Activated B cell treated with CpG ODN at 0.5 μM for 24 hours (primary cell): ENCODE data around the gene RASGRP1. TPM values are rescaled to one million over a fixed set of nuclear protein-coding genes. Genes with fewer than 3 reads are reported as not detected.

Experiments used
- ATAC-seq: fragments of 200-7000 bp; cut with Tn5 transposase; one replicate; pipeline ENCODE4 v1.10.0; 2021; ENCODE audit warnings: low read depth, mild to moderate bottlenecking, moderate library complexity
- CTCF ChIA-PET: fragments of 350-600 bp; sonication (Branson Sonifier 250); formaldehyde crosslinking; loops from one replicate; lab custom pipeline; 2021; ENCODE audit warnings: antibody characterized with exemption; lab: Charles Lee
- POLR2A ChIA-PET: fragments of 350-600 bp; sonication (Branson Sonifier 250); formaldehyde crosslinking; loops from one replicate; lab custom pipeline; 2021; ENCODE audit warnings: antibody characterized with exemption; lab: Charles Lee
- DNase-seq: peaks from one replicate; pipeline ENCODE4 v3.0.0; 2022
- H3K27ac Mint-ChIP-seq: one replicate; pipeline ENCODE4 v1.8.0; 2020; ENCODE audit warnings: mixed read lengths
- H3K27me3 Mint-ChIP-seq: one replicate; pipeline ENCODE4 v1.8.0; 2021; ENCODE audit warnings: mixed read lengths
- H3K36me3 Mint-ChIP-seq: one replicate; pipeline ENCODE4 v1.8.0; 2021; ENCODE audit warnings: low read depth, mixed read lengths
- H3K4me1 Mint-ChIP-seq: one replicate; pipeline ENCODE4 v1.8.0; 2021; ENCODE audit warnings: mixed read lengths
- H3K4me3 Mint-ChIP-seq: one replicate; pipeline ENCODE4 v1.8.0; 2020; ENCODE audit warnings: mild to moderate bottlenecking, mixed read lengths
- H3K9me3 Mint-ChIP-seq: one replicate; pipeline ENCODE4 v1.8.0; 2020; ENCODE audit warnings: mixed read lengths
- intact Hi-C: fragments of 100-400 bp; cut with micrococcal nuclease; formaldehyde crosslinking; loops from one replicate; pipeline ENCODE4 v1.15.1; 2024
- total RNA-seq: library from RNA; stranded (reverse); gene quantifications from 2 replicates; pipeline ENCODE4 v1.2.3, GENCODE V29; 2022
- TF ChIP-seq, protein P1 (sequence below): fragments of 200-600 bp; IDR thresholded peaks from one replicate; pipeline ENCODE4 v1.8.0; 2022; ENCODE audit warnings: antibody characterized with exemption, mild to moderate bottlenecking

The RASGRP1 gene
- total RNA-seq, 1 donor from 2014 or later: 37.7 TPM

DNA sequence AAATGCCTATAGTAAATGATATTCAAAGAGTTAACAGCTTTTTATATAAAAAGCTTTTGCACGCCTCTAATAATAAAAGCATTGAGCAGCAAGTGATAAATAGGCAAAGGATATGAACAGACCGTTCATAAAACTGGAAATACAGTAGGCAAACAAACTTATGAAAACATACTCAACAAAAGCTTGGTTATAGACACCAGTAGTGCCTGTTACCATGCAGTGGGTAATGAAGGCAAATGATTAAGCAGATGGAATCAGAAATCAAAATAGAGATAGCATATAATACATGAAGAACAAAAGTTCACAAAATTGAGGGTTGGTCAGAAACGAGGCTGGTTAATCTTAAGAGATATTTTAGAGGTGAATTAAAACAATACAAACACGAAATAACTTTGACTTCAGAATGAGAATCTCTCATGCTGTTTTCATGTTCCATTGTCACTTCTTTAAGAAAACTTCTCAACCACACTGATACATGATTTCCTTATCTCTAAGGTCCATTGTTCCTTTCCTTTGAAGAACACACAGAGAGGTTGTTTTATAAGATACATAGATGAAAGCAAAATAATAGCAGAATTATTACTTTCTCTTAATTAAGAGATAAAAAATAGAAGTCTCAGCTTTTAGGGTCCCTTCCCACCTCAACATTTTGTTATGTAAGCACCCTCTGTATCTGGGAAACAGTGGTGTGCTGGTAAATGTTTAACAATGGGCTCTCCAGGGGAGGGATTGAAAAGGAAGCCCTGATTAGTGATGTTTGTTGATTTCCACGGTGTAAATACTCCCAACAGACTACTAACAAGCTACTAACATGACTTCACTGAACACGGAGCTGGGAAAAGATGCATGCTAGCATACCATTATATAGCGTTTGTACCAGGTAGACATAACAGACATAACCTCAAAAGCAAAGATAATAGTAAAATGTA, 12.6 kb downstream of the RASGRP1 start:
- Mint-ChIP-seq H3K4me1 (peaks cover 48% of the 10 kb centered on the region), H3K9me3 (no peaks in the 10 kb centered on the region), H3K27me3 (no peaks in the 10 kb centered on the region), H3K36me3 (peaks cover 65% of the 10 kb centered on the region), H3K4me3 (no peak overlapping the region), H3K27ac (no peak overlapping the region)
- CTCF ChIA-PET: interaction anchor here (0.9 to 3.1 kb wide), 3 partner anchors 12 to 148 kb away, joined by 3 to 20 read pairs (median 7); partner anchors contain the start of gene RASGRP1
- POLR2A ChIA-PET: interaction anchor here (0.9 to 2.0 kb wide), 2 partner anchors 12 to 18 kb away, joined by 3 to 7 read pairs; partner anchors contain the start of gene RASGRP1
- intact Hi-C loops: no loop called here
- ATAC-seq (no peak), DNase-seq (no peak)
- TF ChIP-seq, protein P1, sequence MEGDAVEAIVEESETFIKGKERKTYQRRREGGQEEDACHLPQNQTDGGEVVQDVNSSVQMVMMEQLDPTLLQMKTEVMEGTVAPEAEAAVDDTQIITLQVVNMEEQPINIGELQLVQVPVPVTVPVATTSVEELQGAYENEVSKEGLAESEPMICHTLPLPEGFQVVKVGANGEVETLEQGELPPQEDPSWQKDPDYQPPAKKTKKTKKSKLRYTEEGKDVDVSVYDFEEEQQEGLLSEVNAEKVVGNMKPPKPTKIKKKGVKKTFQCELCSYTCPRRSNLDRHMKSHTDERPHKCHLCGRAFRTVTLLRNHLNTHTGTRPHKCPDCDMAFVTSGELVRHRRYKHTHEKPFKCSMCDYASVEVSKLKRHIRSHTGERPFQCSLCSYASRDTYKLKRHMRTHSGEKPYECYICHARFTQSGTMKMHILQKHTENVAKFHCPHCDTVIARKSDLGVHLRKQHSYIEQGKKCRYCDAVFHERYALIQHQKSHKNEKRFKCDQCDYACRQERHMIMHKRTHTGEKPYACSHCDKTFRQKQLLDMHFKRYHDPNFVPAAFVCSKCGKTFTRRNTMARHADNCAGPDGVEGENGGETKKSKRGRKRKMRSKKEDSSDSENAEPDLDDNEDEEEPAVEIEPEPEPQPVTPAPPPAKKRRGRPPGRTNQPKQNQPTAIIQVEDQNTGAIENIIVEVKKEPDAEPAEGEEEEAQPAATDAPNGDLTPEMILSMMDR: no peak

DNA sequence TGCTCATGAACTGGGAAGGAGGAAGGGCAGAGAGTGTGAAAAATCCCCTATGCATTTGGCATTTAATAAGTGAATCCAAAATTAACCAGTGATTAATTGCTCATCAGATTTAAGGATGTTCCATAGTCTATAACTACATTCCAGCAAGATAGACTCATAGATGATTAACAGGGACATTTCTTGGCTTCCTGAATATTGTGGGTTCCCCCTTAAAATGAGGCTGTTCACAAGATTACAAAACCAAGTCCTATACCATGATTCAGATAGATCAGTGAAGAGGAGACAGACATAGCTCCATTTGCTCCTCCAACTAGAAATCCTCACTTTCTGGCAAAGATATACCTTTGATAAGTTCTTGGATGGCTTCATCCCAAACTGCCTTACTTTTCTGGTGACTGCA, 15.4 kb downstream of the RASGRP1 start:
- no peak for ATAC-seq
- TF ChIP-seq, protein P1: no peak
- no peak for DNase-seq
- CTCF ChIA-PET: interaction anchor here (0.9 kb wide), 1 partner anchor 15 kb away, joined by 3 read pairs; the partner anchor contains the start of gene RASGRP1
- POLR2A ChIA-PET: interaction anchor here (0.7 kb wide), 1 partner anchor 14 kb away, joined by 3 read pairs; no protein-coding TSS in a partner anchor
- intact Hi-C loops: no loop called here
- Mint-ChIP-seq H3K4me3 (no peak overlapping the region), H3K4me1 (peaks cover 26% of the 10 kb centered on the region), H3K9me3 (no peaks in the 10 kb centered on the region), H3K27ac (no peak overlapping the region), H3K36me3 (peaks cover 53% of the 10 kb centered on the region), H3K27me3 (no peaks in the 10 kb centered on the region)

DNA sequence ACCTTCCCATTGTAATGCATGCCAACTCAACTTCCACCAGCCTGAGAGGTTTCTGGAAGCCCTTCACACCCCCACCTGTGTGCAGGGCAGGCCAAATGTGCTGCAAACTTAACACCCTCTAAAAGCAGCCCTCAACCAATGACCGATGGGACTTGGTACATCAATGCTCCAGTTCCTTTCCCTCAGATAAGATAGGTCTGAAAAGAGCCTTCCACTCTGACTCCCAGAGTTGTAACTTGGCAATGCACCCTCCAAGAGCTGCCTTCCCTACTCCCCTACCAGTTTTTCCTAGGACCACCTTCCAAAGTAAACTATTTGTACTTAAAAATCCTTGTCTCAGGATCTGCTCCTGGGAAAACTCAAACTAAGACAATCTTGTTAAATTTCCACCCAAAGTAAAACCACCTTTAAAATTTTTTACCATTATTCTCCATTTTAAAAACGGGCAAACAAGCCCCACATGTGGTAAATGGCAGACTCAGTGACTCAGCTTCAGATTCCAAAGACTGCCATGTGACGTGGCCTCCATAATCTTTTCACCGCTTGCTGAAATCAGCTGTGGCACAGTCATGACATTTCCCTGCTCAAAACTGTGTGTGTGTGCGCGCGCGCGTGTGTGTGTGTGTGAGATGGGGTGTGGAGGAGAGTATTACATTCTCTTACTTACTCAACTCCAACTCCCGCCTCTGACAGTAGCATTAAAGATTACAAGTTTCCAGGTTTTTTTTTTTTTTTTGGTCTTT, 17.2 kb downstream of the RASGRP1 start:
- Mint-ChIP-seq H3K27me3 (no peaks in the 10 kb centered on the region), H3K27ac (no peak overlapping the region), H3K9me3 (no peaks in the 10 kb centered on the region), H3K36me3 (peaks cover 42% of the 10 kb centered on the region), H3K4me3 (no peak overlapping the region), H3K4me1 (peaks cover 15% of the 10 kb centered on the region)
- TF ChIP-seq, protein P1: no peak
- ChIA-PET CTCF (interaction anchor here (0.7 to 1.1 kb wide), 2 partner anchors 107 to 143 kb away, joined by 3 read pairs; no protein-coding TSS in a partner anchor), POLR2A (no interaction called here)
- no peak for DNase-seq
- intact Hi-C loops: no loop called here
- ATAC-seq: no peak

DNA sequence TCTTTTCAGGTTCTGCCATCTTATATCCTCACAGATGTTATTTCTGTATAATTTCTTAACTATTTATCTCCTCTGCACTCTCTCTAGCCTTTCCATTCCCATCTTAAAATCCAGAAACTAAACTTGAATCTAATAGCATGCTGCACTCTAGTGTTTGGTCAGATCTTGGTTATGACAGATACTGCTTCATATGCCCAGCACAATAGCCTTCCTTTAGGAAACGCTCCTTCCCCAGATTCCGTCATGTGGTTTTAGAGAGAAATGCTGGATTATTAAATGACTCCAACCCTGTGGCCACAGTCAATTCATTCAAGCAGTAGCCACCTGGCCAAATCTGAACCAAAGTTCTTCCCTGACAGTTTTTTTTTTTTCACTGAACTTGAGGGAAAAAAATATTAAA, 19.4 kb downstream of the RASGRP1 start:
- Mint-ChIP-seq H3K36me3 (peaks cover 40% of the 10 kb centered on the region), H3K4me3 (no peak overlapping the region), H3K27me3 (no peaks in the 10 kb centered on the region), H3K4me1 (peaks cover 19% of the 10 kb centered on the region), H3K27ac (no peak overlapping the region), H3K9me3 (no peaks in the 10 kb centered on the region)
- ChIA-PET POLR2A (interaction anchor here (0.7 kb wide), 1 partner anchor 52 kb away, joined by 6 read pairs; no protein-coding TSS in a partner anchor), CTCF (no interaction called here)
- DNase-seq: no peak
- intact Hi-C loops: no loop called here
- ATAC-seq: no peak
- TF ChIP-seq, protein P1: no peak
